ENCODE measurements around the gene VAC14. TPM values are rescaled to one million over a fixed set of nuclear protein-coding genes. Genes with fewer than 3 reads are reported as not detected.

Gene VAC14
- total and polyA plus RNA-seq, 2 experiments from 2014 or later, result 42.3 to 77.7 TPM

GRCh38 chr16:70706948-70707465 is 94.0 kb downstream of the VAC14 start (continued):
- TF ChIP-seq JUNB (IDR thresholded peaks at IDR 0.05; ENCODE audit: unreplicated experiment) (no peak), REST (IDR thresholded peaks at IDR 0.05; ENCODE audit: unreplicated experiment) (no peak)

GRCh38 chr16:70705056-70705455 is 95.9 kb downstream of the VAC14 start:
- Histone ChIP-seq H3K27ac (ENCODE audit: low read depth) (no peak overlapping the region), H2AFZ (no peak overlapping the region), H3K27me3 (ENCODE audit: insufficient read depth) (no peaks in the 10 kb centered on the region), H3K79me2 (replicated peaks; ENCODE audit: insufficient read depth) (no peaks in the 10 kb centered on the region), H3K36me3 (ENCODE audit: insufficient read depth) (no peaks in the 10 kb centered on the region), H3F3A (replicated peaks; ENCODE audit: low read depth) (no peaks in the 10 kb centered on the region), H4K20me1 (replicated peaks; ENCODE audit: insufficient read depth) (no peaks in the 10 kb centered on the region), H3K4me2 (no peak overlapping the region), H3K9me2 (ENCODE audit: insufficient read depth) (no peaks in the 10 kb centered on the region), H3K4me3 (no peak overlapping the region), H3K4me1 (ENCODE audit: insufficient read depth) (peaks cover 7% of the 10 kb centered on the region; the same call in 1 of the 2 replicates)
- ATAC-seq (no peak), DNase-seq (ENCODE audit: low spot score) (no peak)
- Mint-ChIP-seq H3K9me3 (no peaks in the 10 kb centered on the region; the same call in 2 of the 3 replicates), H3K4me1 (peaks cover 48% of the 10 kb centered on the region), H3K36me3 (ENCODE audit: low read depth) (no peaks in the 10 kb centered on the region), H3K27ac (no peak overlapping the region), H3K27me3 (ENCODE audit: insufficient read depth, low read depth, poor library complexity) (peaks cover 24% of the 10 kb centered on the region), H3K4me3 (no peak overlapping the region)
- TF ChIP-seq REST (IDR thresholded peaks at IDR 0.05; ENCODE audit: unreplicated experiment) (no peak), ZNF331 (CRISPR knock-in tag; IDR thresholded peaks at IDR 0.05; ENCODE audit: low read depth) (no peak), NANOG (IDR thresholded peaks at IDR 0.05; ENCODE audit: borderline replicate concordance) (no peak), JUNB (IDR thresholded peaks at IDR 0.05; ENCODE audit: unreplicated experiment) (no peak), ETS1 (IDR thresholded peaks at IDR 0.05) (no peak), CTCF (conservative IDR thresholded peaks at IDR 0.05; ENCODE audit: low read depth in 2 of 2) (no peak), ZNF462 (CRISPR knock-in tag; IDR thresholded peaks at IDR 0.05) (no peak), POLR2AphosphoS5 (IDR thresholded peaks at IDR 0.05; ENCODE audit: low read depth) (no peak)

All from GM23338 (cell line).